GM12892 (cell line): ENCODE measurements around the gene CHPF2.

Experiments
- POLR2A ChIP-seq: IDR thresholded peaks from 2 replicates; pipeline ENCODE4 v1.6.1; 2011; ENCODE audit warnings: low read depth, low read length, control low read depth
- TAF1 ChIP-seq: IDR thresholded peaks from 2 replicates; pipeline ENCODE4 v1.6.1; 2011; ENCODE audit warnings: low read depth, mild to moderate bottlenecking, control low read depth, low read length, borderline replicate concordance

GRCh38 chr7:151239837-151240459 lies 7.7 kb downstream of the CHPF2 start:
- TF ChIP-seq POLR2A (no peak), TAF1 (no peak)
